ENCODE measurements around the gene AGR2. TPM values are rescaled to one million over a fixed set of nuclear protein-coding genes. Genes with fewer than 3 reads are reported as not detected.

AGR2 gene
- total RNA-seq, 2 donors from 2014 or later: not detected

- Histone ChIP-seq H3K9me3 (no peaks in the 10 kb centered on the region), H3K36me3 (no peaks in the 10 kb centered on the region), H3K4me1 (no peaks in the 10 kb centered on the region), H3K4me3 (no peak overlapping the region), H3K27me3 (no peaks in the 10 kb centered on the region), H3K27ac (no peak overlapping the region)
- DNase-seq (ENCODE audit: low spot score): no peak
- TF ChIP-seq CTCF (IDR thresholded peaks at IDR 0.05): no peak
Measured at GRCh38 chr7:16838891-16839290, 34.1 kb upstream of the AGR2 start.

GRCh38 chr7:16838386-16838785, 33.6 kb upstream of the AGR2 start:
- no peak for DNase-seq (ENCODE audit: low spot score)
- Histone ChIP-seq H3K9me3 (no peaks in the 10 kb centered on the region), H3K4me3 (no peak overlapping the region), H3K27me3 (no peaks in the 10 kb centered on the region), H3K36me3 (no peaks in the 10 kb centered on the region), H3K27ac (no peak overlapping the region), H3K4me1 (no peaks in the 10 kb centered on the region)
- TF ChIP-seq CTCF (IDR thresholded peaks at IDR 0.05): no peak

GRCh38 chr7:16836481-16836880, 31.7 kb upstream of the AGR2 start:
- H3K27ac ChIP-seq: no peak overlapping the region
- no peaks in the 10 kb centered on the region for H3K27me3 ChIP-seq
- no peak overlapping the region for H3K4me3 ChIP-seq
- no peak for DNase-seq (ENCODE audit: low spot score)
- H3K4me1 ChIP-seq: no peaks in the 10 kb centered on the region
- TF ChIP-seq CTCF (IDR thresholded peaks at IDR 0.05): no peak
- H3K9me3 ChIP-seq: no peaks in the 10 kb centered on the region
- H3K36me3 ChIP-seq: no peaks in the 10 kb centered on the region

GRCh38 chr7:16833373-16833772, 28.6 kb upstream of the AGR2 start:
- DNase-seq (ENCODE audit: low spot score): no peak
- Histone ChIP-seq H3K27me3 (no peaks in the 10 kb centered on the region), H3K36me3 (no peaks in the 10 kb centered on the region), H3K9me3 (peaks cover 0 to 4% of the 10 kb centered on the region in 2 donors), H3K27ac (no peak overlapping the region), H3K4me1 (no peaks in the 10 kb centered on the region), H3K4me3 (no peak overlapping the region)
- TF ChIP-seq CTCF (IDR thresholded peaks at IDR 0.05): no peak

- TF ChIP-seq CTCF (IDR thresholded peaks at IDR 0.05): no peak
- H3K4me1 ChIP-seq: no peaks in the 10 kb centered on the region
Measured at GRCh38 chr7:16826060-16826459, 21.3 kb upstream of the AGR2 start.

GRCh38 chr7:16822029-16822428, 17.2 kb upstream of the AGR2 start:
- Histone ChIP-seq H3K9me3 (no peaks in the 10 kb centered on the region), H3K4me1 (no peaks in the 10 kb centered on the region), H3K36me3 (no peaks in the 10 kb centered on the region), H3K27me3 (no peaks in the 10 kb centered on the region), H3K4me3 (no peak overlapping the region), H3K27ac (no peak overlapping the region)
- DNase-seq (ENCODE audit: low spot score): no peak
- no peak for TF ChIP-seq CTCF (IDR thresholded peaks at IDR 0.05)

More at GRCh38 chr7:16826060-16826459, 21.3 kb upstream of the AGR2 start:
- no peak overlapping the region for H3K27ac ChIP-seq
- H3K36me3 ChIP-seq: no peaks in the 10 kb centered on the region
- no peaks in the 10 kb centered on the region for H3K27me3 ChIP-seq
- H3K9me3 ChIP-seq: peaks cover 0 to 5% of the 10 kb centered on the region in 2 donors
- H3K4me3 ChIP-seq: no peak overlapping the region
- DNase-seq (ENCODE audit: low spot score): no peak

Measured in right atrium auricular region (tissue), 2 donors.